ENCODE measurements around the gene KCNK5. TPM values are rescaled to one million over a fixed set of nuclear protein-coding genes. Genes with fewer than 3 reads are reported as not detected.

Gene KCNK5
- total RNA-seq, 2 donors from 2014 or later, result 29.8 to 32.2 TPM

- DNase-seq, result no peak
- Histone ChIP-seq H3K4me1 (ENCODE audit: control insufficient read depth, insufficient read depth, low read length) (peaks cover 30% of the 10 kb centered on the region), H3K4me3 (ENCODE audit: low read length) (no peak overlapping the region), H3K27ac (ENCODE audit: low read depth, low read length) (peak overlapping the region; percentile 88), H3K9ac (ENCODE audit: extremely low read depth, low read length, poor library complexity, severe bottlenecking) (no peak overlapping the region), H3K9me3 (ENCODE audit: control insufficient read depth, low read length) (peaks cover 6% of the 10 kb centered on the region), H3K36me3 (ENCODE audit: control insufficient read depth, insufficient read depth, low read length) (peaks cover 63% of the 10 kb centered on the region), H3K27me3 (ENCODE audit: control insufficient read depth, insufficient read depth, low read length, poor library complexity, severe bottlenecking) (no peaks in the 10 kb centered on the region)
- H3K9me3 Mint-ChIP-seq, result no peaks in the 10 kb centered on the region
- H3K36me3 Mint-ChIP-seq (ENCODE audit: low read depth), result peaks cover 70% of the 10 kb centered on the region
- no peaks in the 10 kb centered on the region for H3K27me3 Mint-ChIP-seq (ENCODE audit: insufficient read depth)
- no peak for TF ChIP-seq CTCF (conservative IDR thresholded peaks at IDR 0.05)
- H3K4me3 Mint-ChIP-seq, result no peak overlapping the region
- whole genome bisulfite sequencing, 2 experiments (ENCODE audit: insufficient coverage in 1 of 2, insufficient read length in 1 of 2), result 94 to 100% methylated on average over 1 to 6 of the region's 6 CpGs
- H3K4me1 Mint-ChIP-seq, result peaks cover 51% of the 10 kb centered on the region
- peak overlapping the region; percentile 35 for H3K27ac Mint-ChIP-seq
These were observed 36.5 kb downstream of the KCNK5 start for GRCh38 chr6:39192736-39193135.

- H3K9me3 Mint-ChIP-seq, result no peaks in the 10 kb centered on the region
- no peak for DNase-seq
- Histone ChIP-seq H3K27ac (ENCODE audit: low read depth, low read length) (no peak overlapping the region), H3K36me3 (ENCODE audit: control insufficient read depth, insufficient read depth, low read length) (peaks cover 67% of the 10 kb centered on the region), H3K4me1 (ENCODE audit: control insufficient read depth, insufficient read depth, low read length) (peaks cover 17% of the 10 kb centered on the region), H3K27me3 (ENCODE audit: control insufficient read depth, insufficient read depth, low read length, poor library complexity, severe bottlenecking) (no peaks in the 10 kb centered on the region), H3K9me3 (ENCODE audit: control insufficient read depth, low read length) (peaks cover 6% of the 10 kb centered on the region), H3K9ac (ENCODE audit: extremely low read depth, low read length, poor library complexity, severe bottlenecking) (no peak overlapping the region), H3K4me3 (ENCODE audit: low read length) (no peak overlapping the region)
- no peak overlapping the region for H3K27ac Mint-ChIP-seq
- H3K4me3 Mint-ChIP-seq, result no peak overlapping the region
- TF ChIP-seq CTCF (conservative IDR thresholded peaks at IDR 0.05), result no peak
- 94 to 97% methylated on average over 18 to 23 of the region's 23 CpGs for WGBS, 2 experiments (ENCODE audit: insufficient coverage in 1 of 2, insufficient read length in 1 of 2)
- peaks cover 39% of the 10 kb centered on the region for H3K4me1 Mint-ChIP-seq
- no peaks in the 10 kb centered on the region for H3K27me3 Mint-ChIP-seq (ENCODE audit: insufficient read depth)
- H3K36me3 Mint-ChIP-seq (ENCODE audit: low read depth), result peaks cover 77% of the 10 kb centered on the region
These were observed 37.9 kb downstream of the KCNK5 start for GRCh38 chr6:39191236-39191930.

- H3K4me1 Mint-ChIP-seq, result peaks cover 39% of the 10 kb centered on the region
- H3K27me3 ChIP-seq (ENCODE audit: control insufficient read depth, insufficient read depth, low read length, poor library complexity, severe bottlenecking), result no peaks in the 10 kb centered on the region
- H3K27ac ChIP-seq (ENCODE audit: low read depth, low read length), result no peak overlapping the region
- H3K9me3 Mint-ChIP-seq, result no peaks in the 10 kb centered on the region
- H3K36me3 Mint-ChIP-seq (ENCODE audit: low read depth), result peaks cover 76% of the 10 kb centered on the region
- no peak for DNase-seq
- WGBS, 2 experiments (ENCODE audit: insufficient coverage in 1 of 2, insufficient read length in 1 of 2), result 90 to 95% methylated on average over 9 to 21 of the region's 21 CpGs
- peaks cover 16% of the 10 kb centered on the region for H3K4me1 ChIP-seq (ENCODE audit: control insufficient read depth, insufficient read depth, low read length)
- no peak overlapping the region for H3K9ac ChIP-seq (ENCODE audit: extremely low read depth, low read length, poor library complexity, severe bottlenecking)
- H3K4me3 Mint-ChIP-seq, result no peak overlapping the region
- no peak for TF ChIP-seq CTCF (conservative IDR thresholded peaks at IDR 0.05)
- peaks cover 63% of the 10 kb centered on the region for H3K36me3 ChIP-seq (ENCODE audit: control insufficient read depth, insufficient read depth, low read length)
- H3K27ac Mint-ChIP-seq, result peak overlapping the region; percentile 58
- H3K4me3 ChIP-seq (ENCODE audit: low read length), result no peak overlapping the region
- no peaks in the 10 kb centered on the region for H3K27me3 Mint-ChIP-seq (ENCODE audit: insufficient read depth)
- H3K9me3 ChIP-seq (ENCODE audit: control insufficient read depth, low read length), result peaks cover 6% of the 10 kb centered on the region
These were observed 38.6 kb downstream of the KCNK5 start for GRCh38 chr6:39190545-39191235.
